Gastroesophageal sphincter (tissue), 4 donors: ENCODE results near the gene MYL12B. TPM values are rescaled to one million over a fixed set of nuclear protein-coding genes. Genes with fewer than 3 reads are reported as not detected.

Experiments
- ATAC-seq: fragments of 150-250 bp; one replicate; pipeline ENCODE4 v1.9.1; 2016; ENCODE audit warnings: mild to moderate bottlenecking, moderate library complexity
- H3K27ac ChIP-seq, 4 donors: fragments of 200-600 bp; sonication (generic) in 3 of 4; 1 replicate in 3 of 4; 2 replicates in 1 of 4; pipeline ENCODE4 v1.5.1; 2016 to 2019
- H3K27me3 ChIP-seq: fragments of 200-600 bp; sonication (generic); one replicate; pipeline ENCODE4 v1.5.1; 2019
- H3K36me3 ChIP-seq, 2 donors: fragments of 200-600 bp; sonication (generic); one replicate each; pipeline ENCODE4 v1.5.1; 2019; ENCODE audit warnings: control low read depth in 1 of 2
- H3K4me1 ChIP-seq, 3 donors: fragments of 200-600 bp; sonication (generic); 1 replicate in 2 of 3; 2 replicates in 1 of 3; pipeline ENCODE4 v1.5.1; 2016 to 2019; ENCODE audit warnings: control low read depth in 2 of 3
- H3K4me3 ChIP-seq, 2 donors: fragments of 200-600 bp; sonication (generic); one replicate each; pipeline ENCODE4 v1.5.1; 2019; ENCODE audit warnings: mild to moderate bottlenecking in 1 of 2, moderate library complexity in 1 of 2
- H3K9me3 ChIP-seq, 3 donors: fragments of 200-600 bp; sonication (generic); one replicate each; pipeline ENCODE4 v1.5.1; 2017 to 2019; ENCODE audit warnings: control low read depth in 2 of 3
- CTCF ChIP-seq, 4 experiments: fragments of 200-600 bp in 2 of 4; fragments of 450-650 bp in 2 of 4; sonication (generic) in 1 of 4; IDR thresholded peaks; one replicate each; pipeline ENCODE4 v1.5.1; 2017 to 2019; ENCODE audit warnings: antibody characterized with exemption in 4 of 4, mild to moderate bottlenecking in 2 of 4, moderate library complexity in 2 of 4
- EP300 ChIP-seq: sonication (generic); formaldehyde crosslinking; IDR thresholded peaks from one replicate; pipeline ENCODE4 v1.6.1; 2017; ENCODE audit warnings: antibody characterized with exemption, mild to moderate bottlenecking
- POLR2A ChIP-seq, 2 donors: fragments of 450-650 bp; IDR thresholded peaks; one replicate each; pipeline ENCODE4 v1.6.1; 2017; ENCODE audit warnings: antibody characterized with exemption in 2 of 2, mild to moderate bottlenecking in 2 of 2, moderate library complexity in 1 of 2
- POLR2AphosphoS5 ChIP-seq: sonication (generic); formaldehyde crosslinking; IDR thresholded peaks from one replicate; pipeline ENCODE4 v1.6.1; 2017; ENCODE audit warnings: antibody characterized with exemption
- WGBS, 2 donors: methylation state at CpG; one replicate each; pipeline ENCODE4 v1.1.5; 2018; ENCODE audit warnings: low coverage in 1 of 2; 5-methylcytosine and 5-hydroxymethylcytosine counted together
- total RNA-seq, 4 donors: library from RNA; depleted of rRNA; stranded (reverse); fragments of >200 nt; gene quantifications; one replicate each; pipeline ENCODE4 v1.1.0, GENCODE V29; 2016

MYL12B gene
- total RNA-seq, 4 donors from 2014 or later = 148 to 354 (median 233) TPM

GRCh38 chr18:3248062-3248657 is 13.8 kb upstream of the MYL12B start:
- Histone ChIP-seq H3K27ac (peak overlapping the region; percentile 96 to 100 (median 100)), H3K27me3 (no peaks in the 10 kb centered on the region), H3K9me3 (no peaks in the 10 kb centered on the region), H3K36me3 (peaks cover 0 to 11% of the 10 kb centered on the region in 2 donors), H3K4me1 (peaks cover 5 to 77% (median 8%) of the 10 kb centered on the region in 3 donors), H3K4me3 (peak overlapping the region; percentile 93 to 97)
- peak; percentile 7 for ATAC-seq
- 0% methylated on average over 5 to 14 of the region's 22 CpGs for WGBS, 2 donors
- TF ChIP-seq POLR2AphosphoS5 (no peak), CTCF (IDR thresholded peaks at IDR 0.05) (no peak)

- peaks cover 5 to 83% (median 8%) of the 10 kb centered on the region in 3 donors for H3K4me1 ChIP-seq
- 12 to 13% methylated on average over 8 to 9 of the region's 9 CpGs for WGBS, 2 donors
These were observed 13.1 kb upstream of the MYL12B start for GRCh38 chr18:3248658-3249359.

GRCh38 chr18:3250237-3251107 is 11.5 kb upstream of the MYL12B start:
- TF ChIP-seq EP300 = no peak
- peak; percentile 76 for TF ChIP-seq POLR2AphosphoS5
- peaks cover 2 to 34% of the 10 kb centered on the region in 2 donors for H3K36me3 ChIP-seq
- H3K27ac ChIP-seq = peak overlapping the region; percentile 96 to 100 (median 100)
- WGBS, 2 donors = 35 to 37% methylated on average over 6 of the region's 6 CpGs
- H3K9me3 ChIP-seq = no peaks in the 10 kb centered on the region
- peak overlapping the region in 1 of 2 donors; percentile 21 for H3K4me3 ChIP-seq
- peaks cover 5 to 84% (median 8%) of the 10 kb centered on the region in 3 donors for H3K4me1 ChIP-seq
- ATAC-seq = no peak
- no peaks in the 10 kb centered on the region for H3K27me3 ChIP-seq

More at GRCh38 chr18:3248658-3249359, 13.1 kb upstream of the MYL12B start:
- Histone ChIP-seq H3K27me3 (no peaks in the 10 kb centered on the region), H3K27ac (peak overlapping the region; percentile 96 to 100 (median 100)), H3K4me3 (peak overlapping the region; percentile 93 to 97), H3K36me3 (peaks cover 2 to 17% of the 10 kb centered on the region in 2 donors), H3K9me3 (no peaks in the 10 kb centered on the region)
- TF ChIP-seq POLR2A (IDR thresholded peaks at IDR 0.05) (no peak), POLR2AphosphoS5 (peak; percentile 73), EP300 (no peak)
- ATAC-seq = no peak

- Histone ChIP-seq H3K36me3 (peaks cover 7 to 43% of the 10 kb centered on the region in 2 donors), H3K27ac (peak overlapping the region; percentile 72 to 100 (median 98)), H3K4me3 (no peak overlapping the region), H3K27me3 (no peaks in the 10 kb centered on the region), H3K9me3 (no peaks in the 10 kb centered on the region), H3K4me1 (peaks cover 5 to 82% (median 8%) of the 10 kb centered on the region in 3 donors)
- WGBS, 2 donors = 40 to 60% methylated on average over 8 of the region's 8 CpGs
- no peak for ATAC-seq
- TF ChIP-seq POLR2AphosphoS5 (no peak), EP300 (no peak), POLR2A (IDR thresholded peaks at IDR 0.05) (no peak), CTCF (IDR thresholded peaks at IDR 0.05) (no peak)
These were observed 10.5 kb upstream of the MYL12B start for GRCh38 chr18:3251249-3251962.

GRCh38 chr18:3251963-3252277 is 10.0 kb upstream of the MYL12B start:
- ATAC-seq = no peak
- Histone ChIP-seq H3K36me3 (peaks cover 7 to 47% of the 10 kb centered on the region in 2 donors), H3K4me1 (peaks cover 6 to 82% (median 10%) of the 10 kb centered on the region in 3 donors), H3K27me3 (no peaks in the 10 kb centered on the region), H3K27ac (peak overlapping the region; percentile 72 to 100 (median 98)), H3K9me3 (no peaks in the 10 kb centered on the region), H3K4me3 (no peak overlapping the region)
- TF ChIP-seq POLR2A (IDR thresholded peaks at IDR 0.05) (no peak), EP300 (no peak), POLR2AphosphoS5 (peak; percentile 29), CTCF (IDR thresholded peaks at IDR 0.05) (no peak)
- 16 to 29% methylated on average over 3 of the region's 3 CpGs for WGBS, 2 donors
